ENCODE results near the gene KCTD5.
"Not testable (repeated sequence)": the region's sequence is repeated elsewhere in the genome, so short reads cannot be mapped to it uniquely, and the experiment has no call there.

- not testable (repeated sequence) for TF ChIP-seq TP53 (CRISPR knock-in tag; IDR thresholded peaks at IDR 0.05); CTCF (IDR thresholded peaks at IDR 0.05); MYBL2 (CRISPR knock-in tag; IDR thresholded peaks at IDR 0.05); SP1 (CRISPR knock-in tag; conservative IDR thresholded peaks at IDR 0.05); ATF2 (CRISPR knock-in tag; IDR thresholded peaks at IDR 0.05; ENCODE audit: borderline replicate concordance, low read depth); ZNF512 (CRISPR knock-in tag; IDR thresholded peaks at IDR 0.05; ENCODE audit: borderline replicate concordance); ZNF396 (CRISPR knock-in tag; IDR thresholded peaks at IDR 0.05; ENCODE audit: borderline replicate concordance); CREB1 (CRISPR knock-in tag; IDR thresholded peaks at IDR 0.05); ATF1 (CRISPR knock-in tag; IDR thresholded peaks at IDR 0.05); ZNF281 (CRISPR knock-in tag; IDR thresholded peaks at IDR 0.05)
- TF ChIP-seq, protein P1, sequence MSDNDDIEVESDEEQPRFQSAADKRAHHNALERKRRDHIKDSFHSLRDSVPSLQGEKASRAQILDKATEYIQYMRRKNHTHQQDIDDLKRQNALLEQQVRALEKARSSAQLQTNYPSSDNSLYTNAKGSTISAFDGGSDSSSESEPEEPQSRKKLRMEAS (CRISPR knock-in tag; IDR thresholded peaks at IDR 0.05): not testable (repeated sequence)
- TF ChIP-seq, protein P2, sequence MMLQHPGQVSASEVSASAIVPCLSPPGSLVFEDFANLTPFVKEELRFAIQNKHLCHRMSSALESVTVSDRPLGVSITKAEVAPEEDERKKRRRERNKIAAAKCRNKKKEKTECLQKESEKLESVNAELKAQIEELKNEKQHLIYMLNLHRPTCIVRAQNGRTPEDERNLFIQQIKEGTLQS (CRISPR knock-in tag; conservative IDR thresholded peaks at IDR 0.05): not testable (repeated sequence)
These were observed 3.9 kb upstream of the KCTD5 start for GRCh38 chr16:2678206-2678965.
